ENCODE results near the gene EXOSC9.
A peak's percentile ranks its signal among the peaks of the same experiment; 100 is the strongest.
"Not testable (repeated sequence)": the region's sequence is repeated elsewhere in the genome, so short reads cannot be mapped to it uniquely, and the experiment has no call there.

The EXOSC9 gene

DNA sequence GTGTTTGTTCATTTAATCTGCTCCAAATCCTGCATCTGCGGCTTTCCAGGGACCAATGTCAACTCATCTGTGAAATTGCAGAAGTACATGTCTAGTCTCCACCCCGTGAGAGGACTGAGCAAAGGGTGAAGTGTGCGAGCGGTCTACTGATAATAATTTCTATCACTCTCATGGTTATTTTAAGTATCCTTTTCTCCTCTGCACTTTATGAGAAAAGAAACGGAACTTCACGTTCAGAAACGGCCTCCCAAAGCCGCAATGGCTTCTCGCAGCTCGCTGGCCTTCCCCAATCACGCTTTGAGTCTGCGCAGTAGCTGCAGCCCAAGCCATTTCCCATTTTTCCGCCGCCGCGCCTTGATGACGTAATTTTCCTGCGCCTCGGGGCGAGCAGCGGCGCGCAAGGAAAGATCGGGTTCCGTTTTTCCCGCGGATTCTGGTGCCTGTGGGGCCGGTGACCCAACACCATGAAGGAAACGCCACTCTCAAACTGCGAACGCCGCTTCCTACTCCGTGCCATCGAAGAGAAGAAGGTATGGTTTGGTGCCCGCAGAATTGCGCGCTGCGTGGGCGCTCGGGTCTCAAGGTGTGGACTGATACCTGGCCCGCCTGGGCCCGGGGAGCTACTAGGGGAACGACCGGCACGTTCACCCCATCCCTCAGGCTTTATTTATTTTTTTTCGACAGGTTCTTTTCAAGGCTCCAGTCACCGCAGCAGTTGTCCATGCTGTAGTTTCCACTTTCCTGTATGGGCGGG, at the start of gene EXOSC9:
Gene EXOSC9, plus strand, starts transcription at position 363 of the 754 bp plus-strand sequence. Its CDS starts 102 bp downstream, at position 465.
- DNase-seq: peak; percentile 65

GRCh38 chr4:121752142-121752541, 49.0 kb upstream of the EXOSC9 start:
- not testable (repeated sequence) for DNase-seq

DNA sequence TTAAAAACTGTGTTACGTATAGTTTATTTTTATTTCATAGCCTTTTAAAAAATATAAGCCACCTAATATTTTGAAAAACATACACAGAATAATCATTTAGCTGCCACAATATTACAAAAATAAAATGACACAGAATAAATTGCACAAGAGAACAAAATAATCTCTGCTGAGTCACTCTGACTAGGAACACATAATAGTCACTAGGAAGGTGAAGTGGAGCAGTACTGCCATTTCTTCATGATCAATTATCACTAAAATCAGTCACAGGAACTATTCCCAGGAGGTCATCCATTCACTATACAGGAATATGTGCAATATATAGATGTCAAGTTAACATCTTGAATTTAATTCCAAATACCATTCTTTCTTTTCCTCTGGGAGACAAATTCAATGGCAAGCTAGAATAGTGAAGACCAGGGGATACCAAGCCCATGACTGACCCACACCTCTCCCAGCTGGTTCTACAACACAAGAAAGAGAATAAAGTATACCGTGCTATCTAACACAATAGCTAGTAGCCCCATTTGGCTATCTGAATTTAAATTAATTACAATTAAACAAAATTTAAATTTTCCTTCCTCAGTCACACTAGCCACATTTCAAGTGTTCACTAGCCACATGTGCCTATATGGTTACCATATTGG, 42.1 kb upstream of the EXOSC9 start:
- no peak for DNase-seq

DNA sequence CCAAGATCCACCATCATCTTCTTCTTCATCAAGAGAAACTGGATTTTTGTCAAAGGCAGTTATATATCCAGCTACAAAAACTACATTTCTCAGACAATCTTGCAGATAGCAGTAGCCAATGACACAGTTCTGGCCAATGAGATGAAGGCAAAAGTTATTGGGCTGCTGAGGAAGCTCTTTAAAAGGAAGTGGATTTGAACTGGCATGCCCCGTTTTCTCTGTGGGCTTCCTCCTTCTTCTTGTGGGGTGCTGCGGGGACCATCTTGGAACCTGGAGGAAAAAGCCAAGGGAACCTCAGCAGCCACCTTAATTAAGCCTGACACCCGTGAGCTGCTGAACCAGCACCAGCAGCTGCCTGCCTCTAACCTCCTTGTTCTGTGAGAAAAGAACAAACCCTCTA, 40.9 kb upstream of the EXOSC9 start:
- DNase-seq: no peak

DNA sequence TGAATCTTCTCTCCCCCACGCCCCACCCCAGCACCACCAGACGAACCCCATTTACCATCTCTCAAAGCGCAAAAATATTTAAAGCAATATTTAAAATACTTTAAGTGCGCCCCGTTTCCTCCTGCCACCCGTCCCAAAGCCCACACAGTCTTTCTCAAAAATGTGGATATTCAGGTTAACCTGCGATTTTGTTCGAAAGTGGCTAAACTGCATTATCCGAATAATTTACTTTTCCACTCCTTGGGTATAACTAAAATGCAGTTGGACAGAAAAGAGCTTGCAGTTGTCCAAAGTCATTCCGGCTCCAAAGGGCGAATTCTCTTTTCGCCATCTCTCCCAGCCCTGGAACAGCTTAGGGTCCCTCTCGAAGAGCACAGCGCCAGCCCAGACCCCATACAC, 36.8 kb upstream of the EXOSC9 start:
- no peak for DNase-seq

- no peak for DNase-seq
Observed at GRCh38 chr4:121764702-121765367, 36.3 kb upstream of the EXOSC9 start, which contains the start of gene SMIM43. SMIM43 (minus strand) TSS chr4:121765164; CDS start chr4:121765105, 59 bp downstream.

DNA sequence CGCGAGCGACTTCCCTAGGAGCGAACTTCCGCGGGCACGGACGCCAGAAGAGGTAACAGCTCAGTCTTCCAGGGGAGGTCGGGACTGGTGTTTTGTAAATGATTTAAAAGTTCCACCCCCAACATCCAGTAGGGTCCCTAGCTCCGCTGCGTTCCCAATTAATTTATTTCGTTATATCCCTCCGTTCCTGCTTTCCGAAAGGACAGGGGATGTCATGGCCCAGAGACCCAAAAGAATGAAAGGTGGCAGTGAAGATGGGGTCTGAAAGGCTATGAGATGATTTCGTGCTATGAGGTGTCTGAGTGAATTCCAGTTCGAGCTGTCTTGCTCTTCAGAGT, 35.8 kb upstream of the EXOSC9 start:
- no peak for DNase-seq

- DNase-seq: no peak
Observed at GRCh38 chr4:121765971-121766538, 35.1 kb upstream of the EXOSC9 start.

GRCh38 chr4:121767166-121767565, 34.0 kb upstream of the EXOSC9 start:
- no peak for DNase-seq

- DNase-seq: no peak
Observed at GRCh38 chr4:121769341-121769740, 31.8 kb upstream of the EXOSC9 start.

GRCh38 chr4:121771869-121772268, 29.3 kb upstream of the EXOSC9 start:
- no peak for DNase-seq

DNA sequence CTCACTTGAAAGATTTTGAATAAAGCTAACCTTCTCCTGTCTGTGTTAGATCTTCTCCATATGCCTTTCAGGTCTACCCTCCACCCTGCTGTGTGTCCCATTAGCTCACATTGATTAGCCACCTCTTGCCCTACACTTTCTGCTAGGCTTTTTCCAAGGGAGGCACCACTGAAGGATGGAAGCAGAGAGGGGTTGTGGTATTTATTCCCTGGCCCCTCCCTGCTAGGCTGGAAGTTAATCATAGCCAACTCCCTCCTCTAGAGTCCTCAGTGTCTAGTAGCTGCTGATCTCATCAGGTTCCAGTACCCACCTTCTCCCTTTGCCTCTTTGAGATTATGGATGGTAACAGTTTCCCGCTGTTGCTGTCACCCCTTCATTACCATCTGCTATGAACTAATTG, 27.2 kb upstream of the EXOSC9 start:
- DNase-seq: no peak

- DNase-seq: no peak
Observed at GRCh38 chr4:121776610-121777401, 24.3 kb upstream of the EXOSC9 start.

DNA sequence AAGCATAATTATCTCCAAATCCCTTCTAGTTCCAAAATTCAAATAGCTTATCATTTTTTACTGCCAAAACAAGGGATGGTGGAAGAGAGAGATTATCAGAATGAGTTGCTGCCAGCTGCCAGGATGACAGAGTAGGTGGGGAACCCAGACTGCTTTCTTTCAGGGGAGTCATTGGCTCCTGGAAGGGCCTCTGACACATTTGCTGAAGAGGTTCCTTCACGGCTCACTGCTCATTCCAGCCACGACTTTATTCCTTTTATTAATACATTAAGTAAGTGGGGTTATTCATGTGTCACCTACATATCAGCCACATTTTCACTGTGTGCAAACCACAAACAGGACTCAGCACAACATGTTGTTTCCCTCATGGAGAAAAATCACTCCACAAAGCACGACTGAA, 23.5 kb upstream of the EXOSC9 start:
- DNase-seq: no peak

- no peak for DNase-seq
Observed at GRCh38 chr4:121778991-121779628, 22.0 kb upstream of the EXOSC9 start.

GRCh38 chr4:121783210-121783609, 17.9 kb upstream of the EXOSC9 start:
- no peak for DNase-seq

DNA sequence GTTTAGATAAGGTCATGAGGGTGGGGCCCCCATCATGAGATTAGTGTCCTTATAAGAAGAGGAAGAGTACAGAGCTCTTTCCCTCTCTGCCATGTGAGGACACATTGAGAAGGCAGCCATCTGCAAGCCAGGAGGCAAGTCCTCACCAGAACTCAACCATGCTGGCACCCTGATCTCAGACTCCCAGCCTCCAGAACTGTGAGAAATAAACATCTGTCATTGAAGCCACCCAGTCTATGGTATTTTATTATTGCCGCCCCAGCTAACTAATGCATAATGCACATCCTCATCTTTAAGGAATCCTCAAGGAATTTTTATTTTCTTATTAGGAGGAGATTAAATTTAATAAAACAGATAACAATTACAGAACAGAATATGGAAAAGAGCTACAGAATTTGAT, 16.7 kb upstream of the EXOSC9 start:
- no peak for DNase-seq

DNA sequence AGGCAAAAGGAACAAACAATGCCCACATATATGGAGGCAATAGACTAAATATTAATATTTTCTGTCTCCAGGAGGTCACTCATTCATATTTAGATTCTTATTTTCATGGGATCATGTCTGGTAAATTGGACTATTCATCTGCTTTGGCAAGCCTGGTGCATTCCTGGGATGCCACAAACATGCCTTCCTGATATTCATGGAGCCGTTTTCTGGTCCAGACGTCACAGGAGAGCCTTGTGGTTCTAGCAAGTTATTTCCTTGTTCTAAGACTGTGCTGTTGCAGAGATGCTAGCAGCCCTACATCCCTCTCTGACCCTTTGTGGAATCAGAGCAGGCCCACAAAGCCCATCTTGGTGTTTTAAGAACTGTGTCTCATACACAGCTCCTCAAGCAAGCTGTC, 16.1 kb upstream of the EXOSC9 start:
- DNase-seq: no peak

DNA sequence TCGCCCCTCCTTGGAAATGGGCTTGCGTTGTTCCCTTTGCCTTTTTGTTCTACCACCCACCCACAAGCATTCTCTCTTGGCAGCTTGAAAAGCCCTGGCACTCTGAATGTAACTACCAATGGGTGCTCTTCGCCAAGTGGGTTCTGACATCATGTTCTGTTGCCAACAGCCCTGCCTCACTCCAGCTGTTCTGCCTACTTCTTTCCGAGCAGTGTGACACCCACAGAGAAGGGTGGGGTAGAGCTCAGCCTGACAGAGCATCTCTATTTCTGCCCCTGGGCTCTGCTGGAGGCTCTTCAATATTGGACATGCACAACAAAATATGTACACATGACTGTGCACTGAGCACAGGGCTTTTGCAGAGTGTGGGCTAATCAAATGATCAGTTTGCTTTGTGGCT, 15.6 kb upstream of the EXOSC9 start:
- no peak for DNase-seq

- no peak for DNase-seq
Observed at GRCh38 chr4:121786221-121786620, 14.9 kb upstream of the EXOSC9 start.

GRCh38 chr4:121788896-121789295, 12.2 kb upstream of the EXOSC9 start:
- no peak for DNase-seq

- DNase-seq: no peak
Observed at GRCh38 chr4:121789455-121789854, 11.7 kb upstream of the EXOSC9 start.
